ENCODE measurements around the gene BCR. TPM values are rescaled to one million over a fixed set of nuclear protein-coding genes. Genes with fewer than 3 reads are reported as not detected.
A peak's percentile ranks its signal among the peaks of the same experiment; 100 is the strongest.
"Not testable (repeated sequence)": the region's sequence is repeated elsewhere in the genome, so short reads cannot be mapped to it uniquely, and the experiment has no call there.

BCR gene
- total and polyA plus RNA-seq, 10 donors: 15.2 to 64.8 (median 50.7) TPM

- TF ChIP-seq POLR2A (IDR thresholded peaks at IDR 0.05) (no peak), POLR2AphosphoS5 (IDR thresholded peaks at IDR 0.05) (peak; percentile 43 to 83 (median 75)), CTCF (IDR thresholded peaks at IDR 0.05 in 8 of 11, conservative IDR thresholded peaks at IDR 0.05 in 3 of 11) (no peak)
- Histone ChIP-seq H3K27me3 (replicated peaks in 1 of 7) (no peaks in the 10 kb centered on the region), H3K4me3 (peak overlapping the region in 2 of 8 donors; percentile 10 to 46), H3K4me1 (peaks cover 7 to 53% (median 25%) of the 10 kb centered on the region in 6 donors), H3K36me3 (peaks cover 0 to 59% (median 9%) of the 10 kb centered on the region in 6 donors), H3K27ac (peak overlapping the region; percentile 43 to 93 (median 82)), H3K9me3 (no peaks in the 10 kb centered on the region)
- 58 to 79% (median 73%) methylated on average over 10 to 11 of the region's 11 CpGs for WGBS, 5 donors
- peak; percentile 85 for DNase-seq
- intact Hi-C loops (cut with DNase I; ENCODE audit: low total_unique reads): no loop called here
Measured at GRCh38 chr22:23305922-23306374, 125.6 kb downstream of the BCR start.

- no peaks in the 10 kb centered on the region for H3K27me3 ChIP-seq (replicated peaks in 1 of 7)
- peak overlapping the region in 1 of 8 donors; percentile 46 for H3K4me3 ChIP-seq
- 68 to 81% (median 71%) methylated on average over 9 to 11 of the region's 11 CpGs for WGBS, 5 donors
- TF ChIP-seq CTCF (IDR thresholded peaks at IDR 0.05 in 8 of 11, conservative IDR thresholded peaks at IDR 0.05 in 3 of 11): no peak
- peak; percentile 60 to 71 (median 62) for TF ChIP-seq POLR2AphosphoS5 (IDR thresholded peaks at IDR 0.05)
- H3K9me3 ChIP-seq: no peaks in the 10 kb centered on the region
- peak overlapping the region; percentile 43 to 93 (median 82) for H3K27ac ChIP-seq
- peaks cover 0 to 56% (median 7%) of the 10 kb centered on the region in 6 donors for H3K36me3 ChIP-seq
- DNase-seq: peak; percentile 78
- peaks cover 7 to 53% (median 25%) of the 10 kb centered on the region in 6 donors for H3K4me1 ChIP-seq
- intact Hi-C loops (cut with DNase I; ENCODE audit: low total_unique reads): no loop called here
Measured at GRCh38 chr22:23306438-23306921, 126.2 kb downstream of the BCR start.

DNA sequence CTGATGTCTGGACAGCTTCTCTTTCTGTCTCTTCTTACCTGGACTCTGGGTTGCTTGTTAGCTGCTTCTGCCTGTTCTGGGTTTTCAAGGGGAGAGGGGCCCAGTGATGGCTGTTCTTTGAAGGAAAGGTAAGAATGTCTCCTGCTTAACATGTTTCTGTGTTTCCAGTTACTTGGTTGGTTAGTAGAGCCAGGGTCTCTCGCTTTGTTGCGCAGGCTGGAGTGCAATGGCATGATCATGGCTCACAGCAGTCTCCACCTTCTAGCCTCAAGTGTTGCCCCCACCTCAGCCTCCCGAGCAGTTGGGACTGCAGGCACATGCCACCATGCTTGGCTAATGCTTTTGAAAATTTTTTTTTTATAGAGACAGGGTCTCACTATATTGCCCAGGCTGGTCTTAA is 126.6 kb downstream of the BCR start:
- Histone ChIP-seq H3K27ac (peak overlapping the region in 7 of 8 donors; percentile 74 to 93 (median 83)), H3K27me3 (replicated peaks in 1 of 7) (no peaks in the 10 kb centered on the region), H3K36me3 (peaks cover 0 to 56% (median 9%) of the 10 kb centered on the region in 6 donors), H3K4me1 (peaks cover 7 to 53% (median 25%) of the 10 kb centered on the region in 6 donors), H3K9me3 (no peaks in the 10 kb centered on the region), H3K4me3 (peak overlapping the region in 1 of 8 donors; percentile 46)
- peak; percentile 24 for DNase-seq
- intact Hi-C loops (cut with DNase I; ENCODE audit: low total_unique reads): no loop called here
- 91 to 95% (median 93%) methylated on average over 3 of the region's 3 CpGs for WGBS, 5 donors
- no peak for TF ChIP-seq POLR2A (IDR thresholded peaks at IDR 0.05)
- no peak for TF ChIP-seq POLR2AphosphoS5 (IDR thresholded peaks at IDR 0.05)
- no peak for TF ChIP-seq CTCF (IDR thresholded peaks at IDR 0.05 in 8 of 11, conservative IDR thresholded peaks at IDR 0.05 in 3 of 11)

GRCh38 chr22:23307511-23307910 is 127.2 kb downstream of the BCR start:
- peak overlapping the region in 1 of 8 donors; percentile 28 for H3K4me3 ChIP-seq
- H3K9me3 ChIP-seq; intact Hi-C loops (cut with DNase I; ENCODE audit: low total_unique reads); H3K27me3 ChIP-seq (replicated peaks in 1 of 7); H3K27ac ChIP-seq: not testable (repeated sequence)
- peak; percentile 64 for DNase-seq
- 56 to 74% (median 68%) methylated on average over 9 of the region's 10 CpGs; no CpG with 5 or more reads in 2 of the 5 donors for WGBS, 5 donors
- peaks cover 3 to 47% (median 23%) of the 10 kb centered on the region in 6 donors for H3K4me1 ChIP-seq
- H3K36me3 ChIP-seq: peaks cover 0 to 56% (median 6%) of the 10 kb centered on the region in 6 donors

DNA sequence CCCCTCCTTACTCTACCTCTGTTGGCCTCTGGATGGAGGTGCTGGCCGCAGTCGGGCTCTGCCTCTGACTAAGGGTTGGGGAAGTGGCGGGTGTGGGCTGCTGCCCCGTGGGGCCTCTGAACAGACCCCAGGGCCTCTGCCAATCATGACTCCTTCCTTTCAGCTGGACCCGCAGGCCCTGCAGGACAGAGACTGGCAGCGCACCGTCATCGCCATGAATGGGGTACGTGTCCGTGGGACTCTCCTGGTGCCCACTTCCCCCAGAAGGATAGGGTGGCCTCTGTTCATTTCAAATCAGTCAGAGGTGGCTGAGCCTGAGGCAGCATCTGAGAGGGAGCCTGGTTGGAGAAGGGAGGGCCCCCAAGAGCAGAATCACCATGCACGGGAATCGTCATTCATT is 129.0 kb downstream of the BCR start:
- H3K36me3 ChIP-seq: peaks cover 0 to 56% (median 16%) of the 10 kb centered on the region in 6 donors
- H3K27ac ChIP-seq; intact Hi-C loops (cut with DNase I; ENCODE audit: low total_unique reads); DNase-seq; H3K27me3 ChIP-seq (replicated peaks in 1 of 7); H3K9me3 ChIP-seq; H3K4me3 ChIP-seq: not testable (repeated sequence)
- 90 to 94% (median 94%) methylated on average over 8 of the region's 12 CpGs; no CpG with 5 or more reads in 2 of the 5 donors for WGBS, 5 donors
- H3K4me1 ChIP-seq: peaks cover 0 to 35% (median 19%) of the 10 kb centered on the region in 6 donors
